Measurements from ENCODE around the gene PLBD1.

PLBD1 gene

DNA sequence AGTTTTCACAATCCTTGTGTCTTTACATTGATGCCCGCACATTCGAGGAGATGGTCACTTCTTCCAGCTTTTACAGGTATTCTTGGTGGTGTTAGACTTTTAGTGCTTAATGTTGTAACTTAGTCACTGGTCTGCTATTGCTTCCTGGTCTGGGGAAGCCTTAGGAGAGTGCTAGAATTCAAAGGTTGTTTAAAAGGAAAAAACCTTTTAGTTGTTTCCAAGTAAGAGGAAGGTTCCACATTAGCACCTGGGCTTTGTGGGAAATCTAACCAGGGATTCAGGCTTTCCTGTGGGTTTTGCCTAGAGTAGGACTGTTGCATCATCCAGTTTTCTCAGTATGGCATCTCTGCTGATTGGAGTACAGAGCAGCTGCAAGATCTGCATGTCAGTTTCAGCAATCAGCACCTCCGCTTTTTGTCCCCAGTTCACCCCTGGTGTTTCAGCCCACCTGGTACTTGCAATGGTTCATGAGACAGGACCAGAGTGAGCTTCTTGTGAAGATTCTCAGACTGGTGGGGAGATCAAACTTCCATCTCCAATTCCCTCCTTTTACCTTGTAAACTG is 44.0 kb upstream of the PLBD1 start:
- Histone ChIP-seq H3K4me3 (replicated peaks; ENCODE audit: low read depth, low read length) (no peak overlapping the region), H3K36me3 (ENCODE audit: control insufficient read depth, insufficient read depth, low read length) (no peaks in the 10 kb centered on the region), H3K27me3 (replicated peaks; ENCODE audit: control insufficient read depth, insufficient read depth, low read length) (no peaks in the 10 kb centered on the region)
- TF ChIP-seq, protein P1, sequence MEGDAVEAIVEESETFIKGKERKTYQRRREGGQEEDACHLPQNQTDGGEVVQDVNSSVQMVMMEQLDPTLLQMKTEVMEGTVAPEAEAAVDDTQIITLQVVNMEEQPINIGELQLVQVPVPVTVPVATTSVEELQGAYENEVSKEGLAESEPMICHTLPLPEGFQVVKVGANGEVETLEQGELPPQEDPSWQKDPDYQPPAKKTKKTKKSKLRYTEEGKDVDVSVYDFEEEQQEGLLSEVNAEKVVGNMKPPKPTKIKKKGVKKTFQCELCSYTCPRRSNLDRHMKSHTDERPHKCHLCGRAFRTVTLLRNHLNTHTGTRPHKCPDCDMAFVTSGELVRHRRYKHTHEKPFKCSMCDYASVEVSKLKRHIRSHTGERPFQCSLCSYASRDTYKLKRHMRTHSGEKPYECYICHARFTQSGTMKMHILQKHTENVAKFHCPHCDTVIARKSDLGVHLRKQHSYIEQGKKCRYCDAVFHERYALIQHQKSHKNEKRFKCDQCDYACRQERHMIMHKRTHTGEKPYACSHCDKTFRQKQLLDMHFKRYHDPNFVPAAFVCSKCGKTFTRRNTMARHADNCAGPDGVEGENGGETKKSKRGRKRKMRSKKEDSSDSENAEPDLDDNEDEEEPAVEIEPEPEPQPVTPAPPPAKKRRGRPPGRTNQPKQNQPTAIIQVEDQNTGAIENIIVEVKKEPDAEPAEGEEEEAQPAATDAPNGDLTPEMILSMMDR (IDR thresholded peaks at IDR 0.05; ENCODE audit: insufficient read depth, low read length, poor library complexity, severe bottlenecking) = no peak
- DNase-seq (ENCODE audit: extremely low read depth, insufficient read length) = no peak

DNA sequence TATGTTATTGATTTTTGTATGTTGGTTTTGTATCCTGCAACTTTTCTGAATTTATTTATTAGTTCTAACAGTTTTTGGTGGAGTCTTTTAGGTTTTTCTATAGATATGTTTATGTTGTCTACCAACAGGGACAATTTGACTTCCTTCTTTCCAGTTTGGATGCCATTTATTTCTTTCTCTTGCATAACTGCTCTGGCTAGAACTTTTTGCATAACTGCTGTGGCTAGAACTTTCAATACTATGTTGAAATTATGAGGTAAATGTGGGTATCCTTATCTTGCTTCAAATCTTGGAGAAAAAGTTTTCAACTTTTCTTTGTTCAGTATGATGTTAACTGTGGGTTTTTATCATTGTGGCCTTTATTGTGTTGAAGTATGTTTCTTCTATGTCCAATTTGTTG is 39.9 kb upstream of the PLBD1 start:
- Histone ChIP-seq H3K4me3 (replicated peaks; ENCODE audit: low read depth, low read length) (no peak overlapping the region), H3K36me3 (ENCODE audit: control insufficient read depth, insufficient read depth, low read length) (no peaks in the 10 kb centered on the region), H3K27me3 (replicated peaks; ENCODE audit: control insufficient read depth, insufficient read depth, low read length) (no peaks in the 10 kb centered on the region)
- no peak for DNase-seq (ENCODE audit: extremely low read depth, insufficient read length)
- TF ChIP-seq, protein P1 (IDR thresholded peaks at IDR 0.05; ENCODE audit: insufficient read depth, low read length, poor library complexity, severe bottlenecking) = no peak

DNA sequence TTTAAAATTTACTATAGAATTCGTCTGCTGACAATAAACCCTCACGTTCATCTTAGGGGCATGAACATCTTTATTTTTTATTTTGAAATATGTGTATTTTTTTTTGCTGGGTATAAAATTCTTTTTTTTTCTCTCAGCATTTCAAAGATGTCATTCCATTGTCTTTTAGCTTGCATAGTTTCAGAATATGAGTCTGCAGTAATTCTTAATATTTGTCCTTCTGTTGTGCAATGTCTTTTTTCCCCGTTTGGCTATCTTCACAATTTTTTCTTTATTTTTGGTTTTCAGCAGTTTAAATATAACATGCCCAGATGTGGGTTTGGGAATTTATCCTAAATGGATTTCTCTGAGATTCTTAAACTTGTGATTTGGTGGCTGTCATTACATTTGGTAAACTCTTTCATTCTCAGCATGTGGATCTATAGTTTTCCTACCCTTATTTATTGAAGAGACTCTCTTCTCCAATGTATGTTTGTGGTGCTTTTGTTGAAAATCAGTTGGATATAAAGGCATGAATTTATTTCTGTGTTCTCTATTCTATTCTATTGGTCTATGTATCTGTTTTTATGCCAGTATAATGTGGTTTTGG is 37.8 kb upstream of the PLBD1 start:
- Histone ChIP-seq H3K36me3 (ENCODE audit: control insufficient read depth, insufficient read depth, low read length) (no peaks in the 10 kb centered on the region), H3K4me3 (replicated peaks; ENCODE audit: low read depth, low read length) (no peak overlapping the region), H3K27me3 (replicated peaks; ENCODE audit: control insufficient read depth, insufficient read depth, low read length) (no peaks in the 10 kb centered on the region)
- DNase-seq (ENCODE audit: extremely low read depth, insufficient read length) = no peak
- TF ChIP-seq, protein P1 (IDR thresholded peaks at IDR 0.05; ENCODE audit: insufficient read depth, low read length, poor library complexity, severe bottlenecking) = no peak

DNA sequence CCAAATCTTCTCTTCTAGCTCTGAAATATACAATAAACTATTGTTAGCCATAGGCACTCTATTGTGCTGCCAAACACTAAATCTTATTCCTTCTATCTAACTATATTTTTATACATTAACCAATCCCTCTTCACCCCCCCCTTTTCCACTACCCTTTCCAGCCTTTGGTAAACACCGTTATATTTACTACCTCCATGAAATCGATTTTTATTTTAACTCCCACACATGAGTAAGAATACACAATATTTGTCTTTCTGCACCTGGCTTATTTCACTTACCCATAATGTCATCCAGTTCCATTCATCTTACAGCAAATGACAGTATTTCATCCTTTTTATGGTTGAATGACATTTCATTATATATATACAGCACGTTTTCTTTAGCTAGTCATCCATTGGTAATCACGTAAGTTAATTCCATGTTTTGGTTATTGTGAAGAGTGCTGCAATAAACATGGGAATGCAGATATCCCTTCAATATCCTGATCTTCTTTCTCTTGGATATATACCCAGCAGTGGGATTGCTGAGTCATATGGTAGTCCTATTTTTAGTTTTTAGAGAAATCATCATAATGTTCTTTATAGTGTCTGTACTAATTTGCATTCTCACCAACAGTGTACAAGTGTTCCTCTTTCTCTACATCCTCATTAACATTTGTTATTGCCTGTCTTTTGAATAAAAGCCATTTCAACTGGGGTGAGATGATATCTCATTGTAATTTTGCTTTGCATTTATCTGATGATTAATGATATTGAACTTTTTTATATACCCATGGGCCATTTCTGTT is 34.2 kb upstream of the PLBD1 start:
- TF ChIP-seq, protein P1 (IDR thresholded peaks at IDR 0.05; ENCODE audit: insufficient read depth, low read length, poor library complexity, severe bottlenecking) = no peak
- no peaks in the 10 kb centered on the region for H3K27me3 ChIP-seq (replicated peaks; ENCODE audit: control insufficient read depth, insufficient read depth, low read length)
- no peak for DNase-seq (ENCODE audit: extremely low read depth, insufficient read length)
- H3K36me3 ChIP-seq (ENCODE audit: control insufficient read depth, insufficient read depth, low read length) = no peaks in the 10 kb centered on the region
- H3K4me3 ChIP-seq (replicated peaks; ENCODE audit: low read depth, low read length) = no peak overlapping the region

DNA sequence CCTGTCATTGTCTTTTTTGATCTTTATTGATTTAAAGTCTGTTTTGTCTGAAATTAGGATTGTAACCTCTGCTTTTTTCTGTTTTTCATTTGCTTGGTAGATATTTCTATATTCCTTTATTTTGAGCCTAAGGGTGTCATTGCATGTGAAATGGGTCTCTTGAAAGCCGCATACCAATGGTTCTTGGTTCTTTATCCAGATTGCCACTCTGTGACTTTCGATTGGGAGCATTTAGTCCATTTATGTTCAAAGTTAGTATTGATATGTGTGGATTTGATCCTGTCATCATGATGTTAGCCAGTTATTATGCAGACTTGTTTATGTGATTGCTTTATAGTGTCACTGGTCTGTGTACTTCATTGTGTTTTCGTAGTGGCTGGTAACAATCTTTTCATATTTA is 29.8 kb upstream of the PLBD1 start:
- Histone ChIP-seq H3K4me3 (replicated peaks; ENCODE audit: low read depth, low read length) (no peak overlapping the region), H3K27me3 (replicated peaks; ENCODE audit: control insufficient read depth, insufficient read depth, low read length) (no peaks in the 10 kb centered on the region), H3K36me3 (ENCODE audit: control insufficient read depth, insufficient read depth, low read length) (no peaks in the 10 kb centered on the region)
- no peak for DNase-seq (ENCODE audit: extremely low read depth, insufficient read length)
- TF ChIP-seq, protein P1 (IDR thresholded peaks at IDR 0.05; ENCODE audit: insufficient read depth, low read length, poor library complexity, severe bottlenecking) = no peak

All from GM06990 (cell line).